Measurements from ENCODE around the gene NRIP1. TPM values are rescaled to one million over a fixed set of nuclear protein-coding genes. Genes with fewer than 3 reads are reported as not detected.

Gene NRIP1
- total RNA-seq, 1 donor from 2014 or later, result 113 TPM

DNA sequence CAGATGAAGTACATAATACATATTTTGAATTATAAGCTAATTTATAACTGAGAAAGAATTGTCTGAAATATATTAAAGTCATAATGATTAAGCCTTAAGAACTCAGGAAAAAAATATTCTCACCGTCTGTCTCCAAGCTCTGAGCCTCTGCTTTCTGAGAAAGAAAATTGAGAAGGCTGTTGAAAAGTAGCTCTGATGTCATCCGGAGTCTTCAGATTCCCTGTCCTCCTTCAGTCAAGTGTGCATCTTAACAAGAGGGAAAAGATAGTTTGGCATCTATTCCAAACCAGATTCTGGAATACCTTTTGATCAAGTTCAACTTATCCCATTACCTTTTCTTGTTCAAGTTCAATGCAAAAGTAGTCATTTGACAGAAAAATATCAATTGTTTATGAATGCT lies 50.6 kb downstream of the NRIP1 start:
- DNase-seq (ENCODE audit: low spot score in 2 of 2) (no peak), FAIRE-seq (no peak)

DNA sequence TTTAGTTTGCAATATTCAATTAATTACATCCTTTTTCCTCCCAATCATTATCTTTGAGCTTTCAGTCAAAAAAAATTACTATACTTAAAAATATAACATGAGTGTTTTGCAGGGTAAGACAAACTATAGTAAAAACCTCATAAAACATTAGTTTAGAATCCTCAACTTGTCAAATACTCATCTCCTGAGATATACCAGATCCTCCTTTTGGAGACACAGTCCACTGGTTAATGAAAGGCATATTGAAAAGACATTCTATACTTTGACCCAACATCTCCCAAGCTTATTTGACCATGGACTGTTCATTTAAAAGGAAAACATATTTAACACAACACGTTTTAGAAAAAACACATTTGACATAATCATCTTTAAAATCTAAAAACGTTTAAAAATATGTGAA lies 52.8 kb downstream of the NRIP1 start:
- FAIRE-seq (no peak), DNase-seq (ENCODE audit: low spot score in 2 of 2) (no peak)

DNA sequence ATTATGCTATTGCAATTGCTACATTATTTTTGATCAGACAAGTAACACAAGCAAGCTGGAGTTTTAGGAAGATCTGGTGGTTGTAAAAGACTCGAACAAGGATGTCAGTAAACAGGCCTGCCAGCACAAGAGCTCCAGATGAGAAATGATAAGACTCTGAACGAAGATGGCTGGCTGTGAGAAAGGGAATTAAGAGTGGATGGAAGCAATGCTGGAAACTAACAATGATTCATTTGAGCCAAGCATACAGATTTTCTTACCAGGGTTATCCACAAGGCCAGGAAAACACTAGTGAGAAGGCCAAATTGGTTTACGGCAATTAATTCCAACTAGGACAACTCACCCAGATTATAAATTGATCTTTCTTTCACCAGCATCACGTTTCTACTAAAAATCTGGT lies 54.2 kb downstream of the NRIP1 start:
- no peak for FAIRE-seq
- DNase-seq (ENCODE audit: low spot score in 2 of 2), result no peak

DNA sequence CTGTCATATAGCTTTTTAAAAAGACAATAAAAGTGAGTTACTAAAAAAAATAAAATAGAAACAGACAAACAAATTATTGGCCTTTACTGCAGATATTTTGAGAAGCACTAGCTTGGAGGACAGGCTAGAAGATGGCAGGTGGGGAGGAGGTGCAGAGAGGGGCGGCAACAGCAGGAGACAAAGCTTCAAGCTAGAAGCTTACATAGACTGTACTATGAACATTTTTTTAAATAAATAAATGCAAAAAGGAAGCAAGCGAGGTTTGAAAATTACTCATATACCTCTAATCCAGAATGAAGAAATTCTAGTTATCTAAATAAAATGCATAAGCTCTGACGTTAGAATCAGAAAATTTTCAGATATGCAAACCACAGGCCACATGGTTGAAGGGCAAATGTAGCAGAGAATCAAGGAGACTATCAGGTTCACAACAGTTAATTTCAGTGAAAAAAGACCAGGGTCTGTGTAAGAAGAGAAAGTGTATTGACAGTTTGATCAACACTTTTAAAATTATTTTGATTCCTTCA lies 54.9 kb downstream of the NRIP1 start:
- FAIRE-seq, result no peak
- DNase-seq (ENCODE audit: low spot score in 2 of 2), result no peak

DNA sequence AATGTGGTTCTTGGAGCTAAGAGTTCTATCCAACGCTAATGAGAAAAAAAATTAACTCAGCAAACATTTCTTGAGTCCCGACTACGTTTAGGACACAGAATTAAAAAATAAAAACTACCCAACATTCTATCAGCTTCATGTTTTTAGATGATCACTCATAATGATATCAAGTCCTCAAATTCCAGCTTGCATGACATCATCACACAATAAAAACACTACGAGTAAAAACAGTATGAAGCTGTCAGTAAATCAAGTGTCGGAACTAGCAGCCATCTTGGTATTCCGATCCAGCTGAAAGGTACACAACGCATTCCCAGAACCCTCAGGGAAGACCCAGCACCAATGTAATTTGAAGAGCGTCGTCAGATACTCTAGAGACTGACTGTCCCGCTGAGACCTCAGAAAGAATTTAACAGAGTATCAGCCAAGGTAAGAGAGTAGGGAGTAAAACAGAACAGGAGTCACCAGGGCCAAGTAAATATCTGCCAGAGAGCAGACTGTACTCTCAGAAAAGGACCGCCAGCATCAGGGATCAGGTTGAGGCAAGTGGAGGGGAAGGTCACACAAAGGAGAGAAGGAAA lies 57.0 kb downstream of the NRIP1 start:
- FAIRE-seq (no peak), DNase-seq (ENCODE audit: low spot score in 2 of 2) (no peak)

DNA sequence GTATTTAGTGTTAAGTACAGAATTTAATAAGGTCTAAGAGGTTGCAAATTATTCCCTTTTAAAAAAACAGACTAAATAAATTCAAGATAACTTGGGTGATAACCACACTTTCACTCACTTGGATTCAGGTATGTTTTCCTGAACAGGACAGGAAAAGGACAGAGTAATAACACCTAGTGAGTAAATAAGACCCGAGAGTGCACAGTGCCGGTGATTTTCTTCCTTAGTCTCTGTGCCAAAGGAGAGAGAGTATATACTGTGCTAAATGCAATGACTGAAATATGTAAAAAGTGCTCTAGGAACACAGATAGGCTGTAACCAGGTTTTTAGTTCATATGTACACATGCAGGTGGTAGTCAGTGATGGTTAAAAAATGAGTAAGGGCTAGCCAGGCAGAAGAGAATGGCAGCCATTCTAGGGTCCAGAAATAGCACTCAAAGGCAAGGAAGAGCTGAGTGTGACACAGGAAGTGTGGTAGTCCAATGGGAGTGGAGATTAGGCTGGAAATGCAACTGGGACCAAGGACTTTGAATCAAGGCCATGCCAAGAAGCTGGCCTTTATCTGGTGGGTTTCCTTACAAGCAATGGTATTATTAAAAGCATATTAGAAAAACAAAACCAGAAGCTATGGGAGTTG lies 58.1 kb downstream of the NRIP1 start:
- FAIRE-seq (no peak), DNase-seq (ENCODE audit: low spot score in 2 of 2) (no peak)

DNA sequence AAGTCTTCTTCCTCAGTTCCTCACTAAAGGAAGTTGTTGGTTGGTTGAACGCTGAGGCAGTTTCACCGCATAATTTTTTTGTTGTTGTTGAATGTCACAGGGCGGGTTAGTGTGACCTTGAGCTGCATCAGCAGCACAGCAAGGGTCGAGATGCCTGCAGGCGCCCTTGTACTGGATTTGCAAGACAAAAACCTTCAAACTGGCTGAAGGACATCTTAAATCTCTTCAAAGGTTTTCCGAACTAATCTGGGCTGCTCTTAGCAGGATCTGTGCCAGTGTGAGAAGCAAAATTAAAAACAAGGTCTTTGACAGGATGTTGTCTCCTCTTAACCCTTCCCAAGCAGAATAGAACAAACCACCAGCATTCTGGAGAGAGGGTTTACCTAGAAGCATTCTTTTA lies 59.4 kb downstream of the NRIP1 start:
- no peak for FAIRE-seq
- DNase-seq (ENCODE audit: low spot score in 2 of 2), result no peak

DNA sequence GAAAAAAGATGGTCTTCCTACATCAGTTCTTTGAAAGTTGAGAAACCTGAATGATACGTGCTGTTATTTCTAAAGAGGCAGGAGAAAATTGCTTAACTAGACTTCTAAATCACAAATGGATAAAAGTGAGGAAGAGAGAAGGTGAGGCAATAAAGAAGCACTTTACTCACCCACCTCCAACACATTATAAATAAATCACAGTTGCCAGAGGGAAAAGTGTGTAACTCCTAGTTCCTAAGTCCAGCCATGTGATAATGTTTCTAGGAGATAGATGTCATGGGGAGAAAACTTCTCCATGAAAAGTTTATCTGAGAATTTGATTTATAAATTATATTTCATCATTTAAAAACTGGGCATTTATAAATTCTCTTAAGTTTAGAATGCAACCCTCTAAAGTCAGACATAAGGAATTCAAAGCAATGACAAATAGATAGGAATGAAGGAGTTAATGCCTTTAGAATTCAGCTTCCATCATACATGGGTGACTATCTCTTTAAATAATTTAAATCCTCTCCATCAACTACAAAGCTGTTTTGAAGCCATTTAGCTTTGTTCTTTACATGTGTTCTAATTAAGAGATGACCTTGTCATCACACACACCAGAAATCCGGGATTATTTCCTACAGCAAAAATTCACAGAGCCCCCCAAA lies 60.0 kb downstream of the NRIP1 start:
- FAIRE-seq (no peak), DNase-seq (ENCODE audit: low spot score in 2 of 2) (no peak)

DNA sequence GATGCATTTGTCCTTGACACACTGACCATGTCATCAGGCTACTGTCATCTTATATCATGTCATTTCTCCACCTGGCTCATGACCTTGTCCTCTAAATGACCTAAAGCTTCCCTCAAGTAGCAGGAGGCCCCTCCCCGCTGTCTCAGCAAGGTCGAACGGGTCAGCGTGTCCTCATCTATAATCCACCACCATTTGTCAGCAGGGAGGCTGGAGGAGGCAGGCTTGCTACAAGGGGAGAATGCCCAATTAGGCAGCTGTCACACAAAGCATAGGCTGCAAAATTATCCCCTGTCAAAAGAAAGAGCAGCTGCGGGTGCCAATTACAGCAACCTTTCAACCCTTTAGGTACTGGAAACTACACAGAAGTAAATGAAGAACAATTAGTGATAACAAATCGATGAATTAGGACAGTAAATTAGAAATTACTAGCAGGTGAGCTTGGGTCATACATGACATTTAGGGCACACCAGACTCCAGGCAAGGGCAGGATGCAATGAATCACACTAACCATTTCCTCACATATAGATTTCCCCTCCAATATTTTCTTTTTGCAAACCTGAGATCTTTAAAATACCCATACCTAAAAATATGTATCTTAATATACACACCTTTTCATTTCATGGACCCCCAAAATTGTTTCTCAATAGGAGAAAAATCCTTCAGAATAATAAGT lies 61.2 kb downstream of the NRIP1 start:
- no peak for DNase-seq (ENCODE audit: low spot score in 2 of 2)
- FAIRE-seq, result no peak

DNA sequence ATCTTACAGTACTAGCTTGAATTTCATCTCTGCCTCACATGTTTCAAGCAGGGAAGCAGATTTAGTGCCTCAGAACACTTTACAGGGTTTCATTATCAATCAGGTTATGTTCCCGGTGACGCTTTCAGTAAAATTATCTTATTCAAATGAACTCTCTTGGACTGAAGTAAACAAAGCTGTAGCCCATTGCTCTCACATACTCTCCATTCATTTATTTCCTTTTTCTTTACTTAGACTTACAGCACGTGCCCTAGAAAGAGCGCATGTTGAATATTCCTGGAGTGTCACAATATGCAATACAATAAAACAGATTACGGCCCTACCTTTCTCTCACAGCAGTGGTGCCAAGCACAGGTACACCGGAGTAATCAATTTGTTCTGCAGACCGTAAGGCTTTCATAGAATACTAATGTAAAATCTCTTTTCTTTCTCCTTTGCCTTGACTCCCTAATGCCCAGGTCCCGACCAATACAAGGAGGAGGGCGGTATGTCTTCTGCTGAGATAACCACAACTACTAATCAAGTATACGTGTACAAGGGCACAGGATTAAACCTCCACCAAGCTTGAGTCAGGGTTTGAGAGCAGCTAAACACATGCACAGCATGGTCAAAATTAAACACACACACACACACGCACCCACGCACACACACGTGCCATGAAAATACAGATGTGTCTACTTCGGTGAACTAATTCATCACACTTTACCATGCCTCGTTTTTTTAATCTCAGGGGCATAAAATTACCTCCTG lies 62.8 kb downstream of the NRIP1 start:
- FAIRE-seq (no peak), DNase-seq (ENCODE audit: low spot score in 2 of 2) (no peak)

DNA sequence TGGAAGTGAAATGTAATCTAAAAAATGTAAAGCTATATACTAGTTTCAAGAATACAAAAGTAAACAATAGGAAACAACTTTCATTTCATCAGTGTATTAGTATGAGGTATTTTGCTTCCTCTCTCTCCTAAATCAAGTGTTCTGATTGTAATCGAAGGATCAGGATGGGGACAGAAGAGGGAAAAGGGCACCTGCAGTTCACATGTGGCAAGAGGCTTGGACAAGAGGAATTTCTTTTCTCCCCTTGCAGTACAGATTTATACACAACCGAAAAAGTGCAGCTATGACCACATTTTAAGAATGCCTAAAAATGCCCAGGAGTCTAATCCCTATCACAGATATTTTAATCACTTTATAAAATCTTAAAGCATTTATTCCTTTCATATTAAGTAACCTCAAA lies 63.7 kb downstream of the NRIP1 start:
- DNase-seq (ENCODE audit: low spot score in 2 of 2), result no peak
- no peak for FAIRE-seq

DNA sequence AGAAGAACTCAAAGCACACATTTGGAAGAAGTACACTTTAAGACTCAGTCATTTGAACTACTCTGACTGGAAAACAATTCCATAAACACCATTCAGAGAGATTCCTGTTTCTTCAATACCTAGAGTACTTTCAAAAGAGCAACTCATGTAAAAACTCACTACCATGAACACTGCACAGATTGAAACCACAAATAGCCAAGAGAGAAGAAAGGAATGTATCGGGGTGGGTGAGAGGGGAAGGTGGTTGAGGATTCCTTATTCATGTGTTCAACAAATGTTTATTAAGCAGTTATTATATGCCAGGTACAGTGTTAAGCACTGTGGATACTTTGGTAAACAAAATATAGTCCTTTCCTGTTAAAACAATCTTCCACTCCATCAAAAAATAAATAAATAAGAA lies 64.7 kb downstream of the NRIP1 start:
- FAIRE-seq, result no peak

DNA sequence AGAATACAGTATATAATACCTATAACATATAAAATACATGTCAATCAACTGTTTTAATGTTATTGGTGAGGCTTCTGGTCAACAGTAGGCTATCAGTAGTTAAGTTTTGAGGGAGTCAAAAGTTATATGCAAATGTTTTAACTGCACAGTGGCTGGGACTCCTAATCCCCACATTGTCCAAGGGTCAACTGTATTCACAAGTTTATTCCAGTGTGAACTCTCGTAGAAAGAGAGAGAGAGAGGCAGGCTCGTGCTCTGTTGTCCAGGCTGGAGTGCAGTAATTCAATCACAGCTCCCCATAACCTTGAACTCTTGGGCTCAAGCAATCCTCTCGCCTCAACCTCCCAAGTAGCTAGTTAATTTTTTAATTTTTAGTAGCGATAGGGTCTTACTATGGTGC lies 66.0 kb downstream of the NRIP1 start:
- FAIRE-seq (no peak), DNase-seq (ENCODE audit: low spot score in 2 of 2) (no peak)

More for the DNA sequence above, 64.7 kb downstream of the NRIP1 start:
- no peak for DNase-seq (ENCODE audit: low spot score in 2 of 2)

DNA sequence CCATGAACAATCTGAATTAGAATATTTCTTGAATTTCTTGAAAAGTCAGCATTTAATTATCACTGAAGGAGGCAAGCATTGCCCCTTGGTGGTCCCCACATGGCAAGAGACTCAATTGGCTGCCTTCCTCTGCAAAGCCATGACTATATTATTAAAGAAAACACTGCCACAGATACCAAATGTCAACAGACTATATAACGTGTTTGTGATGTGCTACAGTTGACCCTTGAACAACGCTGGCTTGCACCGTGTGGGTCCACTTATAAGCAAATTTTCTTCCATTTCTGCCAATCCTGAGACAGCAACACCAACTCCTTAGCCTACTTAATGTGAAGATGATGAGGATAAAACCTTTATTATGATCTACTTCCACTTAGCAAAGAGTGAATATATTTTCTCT lies 66.5 kb downstream of the NRIP1 start:
- DNase-seq (ENCODE audit: low spot score in 2 of 2) (no peak), FAIRE-seq (no peak)

DNA sequence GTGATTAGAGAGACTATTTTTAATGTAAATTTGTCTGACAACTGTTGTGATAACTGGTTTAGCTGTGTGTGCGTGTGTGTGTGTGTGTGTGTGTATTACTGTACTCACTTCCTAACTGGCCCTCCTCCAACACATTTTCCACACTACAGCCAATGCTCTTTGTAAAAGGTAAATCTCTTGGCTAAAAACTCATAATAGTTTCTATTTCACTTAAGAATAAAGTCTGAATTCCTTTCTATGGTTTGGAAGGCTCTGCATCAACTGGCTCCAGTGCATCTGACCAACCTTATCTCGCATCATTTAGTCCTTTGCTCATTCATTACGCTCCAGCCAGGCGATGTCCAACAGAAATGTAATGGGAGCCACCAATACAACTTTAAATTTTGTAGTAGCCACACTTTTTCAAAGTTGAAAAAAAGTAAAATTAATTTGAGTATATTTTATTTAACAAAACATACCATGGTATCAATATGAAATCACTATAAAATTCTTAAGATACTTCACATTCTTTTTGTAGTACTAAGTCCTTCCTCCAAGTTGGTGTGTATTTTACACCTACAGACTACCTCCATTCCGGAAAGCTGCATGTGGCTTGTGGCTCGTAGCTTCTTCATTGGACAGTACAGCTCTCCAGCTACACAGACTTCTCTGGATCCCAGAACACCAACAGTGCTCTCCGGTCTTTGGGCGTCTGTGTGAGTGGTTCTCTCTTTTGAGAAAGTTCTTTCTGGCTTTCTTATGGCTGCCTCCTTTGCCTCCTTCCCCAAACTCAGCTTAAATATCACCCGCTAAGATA lies 68.9 kb downstream of the NRIP1 start:
- no peak for FAIRE-seq

DNA sequence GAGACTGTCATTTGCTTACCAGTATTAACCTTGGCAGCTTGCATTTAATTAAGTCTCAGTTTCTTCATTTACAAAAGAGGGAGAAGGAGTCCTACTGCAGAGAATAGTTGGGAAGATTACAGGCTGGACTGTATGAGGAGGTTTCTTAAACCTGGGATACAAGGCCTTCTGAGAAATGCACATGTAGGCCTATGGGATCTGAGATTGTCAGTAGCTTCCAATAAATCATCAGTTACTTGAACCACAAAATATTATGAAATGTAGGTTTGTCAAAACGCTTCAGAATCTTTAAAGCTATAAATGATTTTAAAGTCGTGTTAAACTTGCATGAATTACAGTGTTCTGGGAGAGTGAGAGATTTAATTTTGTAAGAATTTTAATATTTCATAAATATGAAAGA lies 69.6 kb downstream of the NRIP1 start:
- DNase-seq (ENCODE audit: low spot score in 2 of 2) (no peak), FAIRE-seq (no peak)

More for the DNA sequence above, 68.9 kb downstream of the NRIP1 start:
- DNase-seq (ENCODE audit: low spot score in 2 of 2), result no peak

DNA sequence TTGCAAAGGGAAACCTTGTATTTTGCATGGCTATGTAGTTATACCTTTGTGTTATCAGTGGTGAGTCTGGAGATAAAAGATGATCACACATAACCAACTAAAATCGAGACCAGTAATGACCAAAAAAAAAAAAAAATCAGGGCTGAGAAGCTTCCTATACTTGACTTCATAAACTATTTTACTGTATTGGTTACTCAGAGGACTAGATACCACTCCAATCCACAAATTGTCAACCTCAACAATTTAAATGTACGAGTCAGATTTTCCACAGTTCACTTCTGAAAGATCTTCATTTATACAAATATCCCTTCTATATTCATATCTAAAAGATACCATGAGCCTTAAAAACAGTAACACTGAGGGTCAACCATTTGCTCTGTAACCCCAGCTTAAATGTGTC lies 71.7 kb downstream of the NRIP1 start:
- no peak for DNase-seq (ENCODE audit: low spot score in 2 of 2)
- no peak for FAIRE-seq

DNA sequence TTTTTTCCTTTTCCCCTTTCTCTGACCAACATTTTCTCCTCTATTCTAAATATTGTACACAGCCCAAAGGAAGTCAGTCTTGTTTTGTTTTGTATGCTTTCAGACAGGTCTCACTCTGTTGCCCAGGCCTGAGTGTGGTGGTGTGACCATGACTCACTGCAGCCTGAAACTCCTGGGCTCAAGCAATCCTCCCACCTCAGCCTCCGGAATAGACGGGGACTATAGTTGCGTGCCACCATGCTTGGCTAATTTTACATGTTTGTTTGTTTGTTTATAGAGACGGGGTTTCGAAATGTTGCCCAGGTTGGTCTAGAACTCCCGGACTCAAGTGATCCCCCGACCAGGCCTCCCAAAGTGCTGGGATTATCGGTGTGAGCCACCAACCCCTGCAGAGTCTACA lies 72.8 kb downstream of the NRIP1 start:
- DNase-seq (ENCODE audit: low spot score in 2 of 2) (no peak), FAIRE-seq (no peak)

DNA sequence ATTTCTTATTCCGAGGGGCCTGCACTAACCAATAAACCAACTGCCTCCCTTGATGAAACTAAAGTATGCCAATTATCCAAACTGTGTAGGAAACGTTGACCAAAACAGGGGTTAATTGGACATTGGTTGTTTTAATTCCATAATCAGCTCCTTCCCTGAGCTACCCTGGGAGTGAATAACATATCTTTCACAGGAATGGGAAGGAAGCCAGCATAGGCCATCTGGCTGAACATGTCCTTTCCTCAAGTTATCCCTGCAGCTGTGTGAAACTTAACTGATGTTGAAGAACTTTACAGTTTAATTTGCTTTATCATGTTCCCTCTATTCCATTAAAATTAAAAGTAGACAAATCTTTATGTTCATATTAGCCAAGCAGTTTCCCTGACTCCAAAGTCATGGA lies 75.4 kb downstream of the NRIP1 start:
- FAIRE-seq, result no peak

DNA sequence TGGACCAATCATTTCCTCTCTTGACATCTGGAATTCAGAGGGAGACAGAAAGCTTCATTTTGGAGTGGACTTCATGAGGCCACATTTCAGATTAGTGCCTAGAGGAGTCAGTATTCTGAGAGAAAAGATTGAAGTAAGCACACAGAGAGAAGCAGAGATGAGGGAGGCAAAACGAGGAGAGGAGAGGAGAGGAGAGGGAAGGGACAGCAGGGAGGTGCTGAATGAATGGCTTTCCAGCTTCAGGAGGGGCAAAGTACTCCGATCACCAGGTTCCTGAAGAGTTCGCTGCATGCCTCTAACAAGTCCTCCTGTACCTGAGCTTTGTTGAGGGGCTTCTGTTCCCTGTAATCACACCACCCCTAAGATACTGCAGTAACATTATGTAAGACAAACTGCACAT lies 76.0 kb downstream of the NRIP1 start:
- DNase-seq (ENCODE audit: low spot score in 2 of 2) (no peak), FAIRE-seq (no peak)

More for the DNA sequence above, 75.4 kb downstream of the NRIP1 start:
- DNase-seq (ENCODE audit: low spot score in 2 of 2), result no peak

All from frontal cortex (tissue), 4 donors.